GM04504 (cell line): ENCODE measurements around the gene KARS1.

Experiments
- DNase-seq: peaks from one replicate; pipeline ENCODE4 v3.0.0-alpha.2; 2012; ENCODE audit warnings: low read depth

Gene KARS1

DNA sequence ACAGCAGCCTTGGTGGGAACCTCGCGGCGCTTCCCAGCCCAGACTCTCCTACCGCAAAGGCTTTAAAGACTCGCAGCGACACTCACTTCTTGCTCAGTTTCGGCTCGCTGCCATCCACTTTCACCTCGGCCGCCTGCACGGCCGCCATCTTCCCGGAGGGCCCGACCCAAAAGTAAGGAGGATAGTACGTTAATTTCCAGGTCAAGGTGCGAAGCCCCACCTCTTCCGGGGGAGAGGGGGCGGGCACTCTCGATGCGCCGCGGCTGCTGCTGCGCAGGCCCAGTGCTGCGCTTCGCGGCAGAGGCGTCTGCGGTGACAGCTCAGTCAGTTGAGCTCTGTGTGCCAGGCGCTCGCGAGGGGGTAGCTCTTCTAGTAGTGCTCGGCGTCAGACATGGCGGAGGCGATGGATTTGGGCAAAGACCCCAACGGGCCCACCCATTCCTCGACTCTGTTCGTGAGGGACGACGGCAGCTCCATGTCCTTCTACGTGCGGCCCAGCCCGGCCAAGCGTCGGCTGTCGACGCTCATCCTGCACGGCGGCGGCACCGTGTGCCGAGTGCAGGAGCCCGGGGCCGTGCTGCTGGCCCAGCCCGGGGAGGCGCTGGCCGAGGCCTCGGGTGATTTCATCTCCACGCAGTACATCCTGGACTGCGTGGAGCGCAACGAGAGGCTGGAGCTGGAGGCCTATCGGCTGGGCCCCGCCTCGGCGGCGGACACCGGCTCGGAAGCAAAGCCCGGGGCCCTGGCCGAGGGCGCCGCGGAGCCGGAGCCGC is at the start of gene KARS1, which contains the start of gene TERF2IP:
Gene KARS1 (minus strand): TSS at position 174 of the 773 bp plus-strand sequence. CDS start 26 bp downstream, at position 148.
Gene TERF2IP (plus strand): TSS at position 282 of the 773 bp plus-strand sequence. CDS start 110 bp downstream, at position 392.
- DNase-seq: peak; percentile 82

DNA sequence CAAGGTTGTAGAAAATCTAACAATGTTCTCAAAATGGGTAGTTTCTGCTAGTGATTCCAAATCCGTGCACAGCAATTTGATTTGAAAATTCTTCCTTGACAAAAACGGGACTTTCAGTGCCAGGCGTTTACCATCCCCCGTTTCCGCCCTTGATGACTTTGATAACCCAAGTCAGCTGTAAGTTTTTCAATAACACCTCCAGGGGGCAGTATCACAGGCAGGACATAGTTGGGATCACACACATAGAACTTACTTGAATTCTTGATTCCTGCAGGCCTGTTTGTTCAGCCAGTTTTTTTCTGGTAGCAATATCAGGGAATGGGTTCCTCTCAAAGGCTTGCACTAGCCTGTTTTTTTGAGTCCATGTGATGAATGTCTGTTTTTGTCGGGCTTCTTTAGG is 48.2 kb upstream of the KARS1 start:
- no peak for DNase-seq

DNA sequence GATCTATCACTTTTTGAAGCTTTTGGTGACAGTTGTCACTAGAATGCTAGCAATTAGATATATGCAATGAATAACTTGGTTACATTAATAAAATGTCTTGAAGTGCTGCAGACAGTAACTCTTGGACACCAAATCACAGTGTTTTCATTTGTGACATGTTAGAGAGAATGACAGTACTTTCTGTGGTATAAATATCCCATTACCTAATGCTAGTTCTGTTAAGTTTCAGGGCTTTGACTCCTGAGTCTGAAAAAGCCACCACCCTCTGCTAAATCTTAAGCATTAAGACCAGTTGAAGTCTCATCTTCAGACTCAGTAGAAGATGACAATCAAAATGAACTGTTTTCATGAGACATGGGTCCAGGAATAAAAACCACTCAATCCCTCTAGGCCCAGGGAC is 39.9 kb upstream of the KARS1 start:
- no peak for DNase-seq

DNA sequence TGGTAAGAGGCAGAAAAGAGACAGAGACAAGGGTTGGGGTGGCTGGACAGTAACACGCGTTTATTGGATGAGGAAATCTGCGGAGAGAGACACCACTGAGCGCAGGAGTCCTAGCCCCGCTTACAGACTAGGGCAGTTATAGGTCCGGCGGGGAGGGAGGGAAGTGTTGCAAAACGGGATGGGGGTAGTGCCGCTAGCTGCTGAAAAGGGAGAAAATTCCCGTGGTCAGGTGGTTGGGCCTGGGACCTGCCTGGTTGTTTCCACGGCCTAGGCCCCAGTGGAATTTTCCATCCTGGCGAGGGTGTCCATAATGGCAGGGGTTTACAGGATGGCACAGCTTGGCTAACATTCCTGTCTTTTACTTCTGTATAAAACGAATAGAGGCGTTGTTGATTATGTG is 34.8 kb upstream of the KARS1 start:
- DNase-seq: no peak

DNA sequence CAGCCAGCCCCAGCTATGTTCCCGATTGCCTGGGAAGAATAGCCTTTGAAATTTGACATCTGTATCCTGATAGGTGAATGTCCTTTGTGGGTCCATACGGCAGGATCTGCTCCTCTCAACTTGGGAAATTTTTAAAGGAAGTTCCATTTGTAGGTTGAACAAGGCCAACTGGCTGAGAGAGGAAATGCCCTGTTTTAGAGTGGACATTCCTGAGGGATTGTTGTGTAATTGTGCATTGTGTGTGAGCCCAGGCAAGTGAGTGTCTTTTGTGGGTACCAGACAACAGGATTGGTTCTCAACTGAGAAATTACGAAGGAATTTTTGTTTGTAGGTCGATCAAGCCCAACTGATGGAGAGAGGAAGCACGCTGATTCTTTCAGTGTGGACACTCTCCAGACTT is 31.9 kb upstream of the KARS1 start:
- DNase-seq: no peak

DNA sequence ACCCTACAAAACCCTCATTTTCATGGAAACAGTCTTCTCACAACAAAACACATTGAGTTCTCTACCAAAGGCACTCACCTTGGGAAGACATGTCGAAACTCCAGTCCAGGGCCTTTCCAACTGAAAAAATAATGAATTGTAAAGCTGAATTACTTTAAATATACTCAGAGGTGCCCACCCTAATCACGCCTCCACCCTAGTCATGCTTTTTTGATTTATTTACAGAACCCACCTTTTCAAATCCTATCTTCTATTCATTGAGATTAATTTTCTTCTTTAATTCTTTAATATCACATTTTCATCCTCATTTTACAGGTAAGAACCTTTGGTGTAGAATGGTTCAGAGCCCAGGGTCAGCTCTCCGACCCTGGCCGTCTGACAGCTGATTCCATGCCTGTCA is 29.4 kb upstream of the KARS1 start, which contains the start of gene CPHXL2:
Gene CPHXL2 (minus strand): TSS at position 101 of the 400 bp plus-strand sequence. CDS start 10 bp downstream, at position 91.
- DNase-seq: no peak

DNA sequence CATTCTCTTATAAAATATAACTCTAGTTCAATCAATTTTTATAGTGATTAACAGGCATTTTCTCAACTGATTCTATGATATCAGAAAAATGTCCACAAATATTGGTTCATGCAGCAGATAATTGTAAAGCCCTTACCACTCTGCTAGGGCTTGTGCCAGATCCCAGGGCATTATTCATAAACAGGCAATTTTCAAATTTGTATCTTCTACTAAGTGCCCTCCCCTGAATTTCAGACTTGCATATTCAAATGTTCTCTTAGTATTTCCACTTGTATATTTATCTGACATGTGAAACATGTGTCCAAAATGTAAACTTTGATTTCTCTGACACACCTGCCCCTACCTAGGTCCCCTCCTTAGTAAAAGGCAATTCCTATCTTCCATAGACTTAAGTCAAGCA is 20.0 kb upstream of the KARS1 start:
- no peak for DNase-seq

DNA sequence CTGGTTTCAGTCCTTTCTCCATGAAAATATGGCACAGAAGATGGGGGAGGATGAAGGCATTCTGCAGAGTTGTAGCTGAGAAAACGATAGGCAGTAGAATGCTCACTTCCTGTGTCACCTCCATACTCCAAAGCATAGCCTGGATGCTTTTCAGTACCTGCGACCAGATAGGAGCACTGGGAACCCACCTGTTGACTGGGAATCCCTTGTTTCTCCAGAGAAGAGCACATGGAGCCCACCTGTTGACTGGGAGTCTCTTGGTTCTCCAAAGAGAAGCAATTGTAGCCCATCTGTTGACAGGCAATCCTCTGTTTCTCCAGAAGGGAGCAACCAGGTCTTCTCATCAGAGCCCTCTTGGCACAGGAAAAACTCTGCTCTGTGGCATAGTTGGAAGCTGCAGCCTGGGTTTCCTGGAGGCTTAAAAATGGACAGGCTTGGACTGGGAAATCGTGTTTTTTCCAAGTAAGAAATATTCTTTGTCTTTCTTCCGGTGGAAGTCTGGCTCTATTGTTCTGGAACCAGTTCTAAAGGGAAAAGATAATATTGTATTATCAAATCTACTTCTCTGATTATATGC is 13.3 kb upstream of the KARS1 start:
- DNase-seq: no peak

DNA sequence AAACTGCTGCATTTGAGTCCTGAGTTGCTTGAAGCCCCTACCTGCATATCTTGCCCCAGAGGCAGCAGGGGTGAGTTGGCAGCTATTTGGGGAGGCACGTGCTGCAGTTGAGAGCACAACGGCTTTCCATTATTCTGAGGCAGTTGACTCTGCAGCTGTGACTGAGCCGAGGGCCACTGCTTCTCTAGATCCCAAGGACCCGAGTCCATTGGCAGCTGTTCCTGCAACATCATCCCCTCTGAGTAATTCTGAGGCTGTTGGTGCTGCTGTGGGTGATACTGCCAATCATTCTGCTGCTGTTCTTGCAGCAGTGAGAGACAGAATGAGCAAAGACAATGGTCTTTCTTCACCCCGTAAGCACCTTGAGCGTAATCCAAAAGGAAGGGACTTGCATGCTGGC is 12.9 kb upstream of the KARS1 start:
- no peak for DNase-seq

DNA sequence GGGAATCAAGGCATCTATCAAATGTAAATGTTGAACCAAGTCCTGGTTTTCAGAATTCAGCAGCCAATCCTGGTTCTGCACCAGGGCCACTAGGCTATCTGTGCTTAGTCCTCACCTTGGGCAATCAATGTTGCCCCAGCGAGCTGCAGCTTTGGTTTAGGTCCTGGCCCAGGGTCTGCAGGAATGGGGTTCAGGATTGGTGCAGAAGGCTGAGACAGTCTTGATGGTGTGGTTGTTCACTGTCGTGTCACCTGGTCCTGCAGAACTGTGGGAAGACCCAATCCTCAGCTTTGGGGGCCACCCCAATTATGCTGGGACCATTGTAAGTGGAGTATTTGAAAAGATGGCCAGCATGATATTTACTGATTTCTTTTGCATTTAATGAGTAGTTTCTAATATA is 10.7 kb upstream of the KARS1 start:
- DNase-seq: no peak

DNA sequence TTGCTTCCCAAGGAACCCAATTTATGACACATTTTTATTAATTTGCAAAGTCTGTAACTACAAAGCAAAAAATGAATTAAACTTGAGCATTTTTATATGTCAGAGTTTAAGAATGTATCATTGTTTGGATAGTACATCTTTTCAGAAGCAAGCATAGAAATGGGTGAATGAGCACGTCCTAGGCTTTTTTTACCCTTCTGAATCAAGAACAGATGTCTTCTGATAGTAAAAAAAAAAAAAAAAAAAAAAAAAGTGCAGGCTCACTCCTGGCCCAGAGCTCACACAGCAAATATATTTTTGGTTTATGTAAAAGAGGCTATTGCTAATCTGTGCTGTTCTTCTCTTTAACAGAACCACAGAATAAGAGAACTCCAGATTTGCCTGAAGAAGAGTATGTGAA is 6.5 kb upstream of the KARS1 start:
- DNase-seq: peak; percentile 21

DNA sequence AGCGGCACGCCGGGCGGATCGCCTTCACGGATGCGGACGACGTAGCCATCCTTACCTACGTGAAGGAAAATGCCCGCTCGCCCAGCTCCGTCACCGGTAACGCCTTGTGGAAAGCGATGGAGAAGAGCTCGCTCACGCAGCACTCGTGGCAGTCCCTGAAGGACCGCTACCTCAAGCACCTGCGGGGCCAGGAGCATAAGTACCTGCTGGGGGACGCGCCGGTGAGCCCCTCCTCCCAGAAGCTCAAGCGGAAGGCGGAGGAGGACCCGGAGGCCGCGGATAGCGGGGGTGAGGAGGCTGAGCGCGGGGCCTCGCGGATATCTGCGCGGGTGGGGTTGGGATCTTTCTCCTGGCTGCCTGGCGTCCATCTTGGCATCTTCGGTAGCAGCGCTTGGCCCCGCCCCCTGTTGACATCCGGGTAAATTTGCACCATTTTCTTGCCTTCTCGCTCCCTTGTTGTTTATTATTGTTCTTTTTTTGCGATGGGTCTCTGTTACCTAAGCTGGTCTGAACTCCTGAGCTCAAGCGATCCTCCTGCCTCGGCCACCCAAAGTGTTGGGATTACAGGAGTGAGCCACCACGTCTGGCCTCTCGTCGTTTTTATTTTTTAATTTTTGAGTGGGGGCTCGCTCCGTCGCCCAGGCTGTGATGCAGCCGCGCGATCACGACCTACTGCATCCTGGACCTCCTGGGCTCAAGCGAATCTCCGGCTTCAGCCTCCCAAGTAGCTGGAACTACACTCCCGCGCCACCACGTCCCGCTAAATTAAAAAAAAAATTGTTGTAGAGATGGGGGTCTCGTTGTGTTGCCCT is 1.0 kb upstream of the KARS1 start:
- DNase-seq: peak; percentile 39

DNA sequence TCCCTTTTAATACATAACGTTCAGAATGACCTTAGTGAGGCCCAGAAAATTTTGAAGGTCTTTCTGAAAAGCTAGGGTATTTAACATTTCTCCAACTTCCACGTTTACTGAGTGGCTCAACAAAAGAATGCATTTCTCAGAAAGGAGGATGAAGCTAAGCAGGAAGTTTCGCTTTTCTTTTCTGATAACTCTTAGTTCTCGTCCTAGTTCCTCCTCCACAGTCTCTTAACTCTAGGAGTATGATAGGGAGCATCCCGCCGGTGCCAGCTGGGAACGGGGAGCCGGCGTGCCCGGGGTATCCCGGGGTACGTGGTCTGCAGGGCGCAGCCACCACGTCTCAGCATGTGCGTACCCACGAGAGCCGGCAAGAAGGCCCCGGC is 363 bp downstream of the KARS1 start:
- no peak for DNase-seq

DNA sequence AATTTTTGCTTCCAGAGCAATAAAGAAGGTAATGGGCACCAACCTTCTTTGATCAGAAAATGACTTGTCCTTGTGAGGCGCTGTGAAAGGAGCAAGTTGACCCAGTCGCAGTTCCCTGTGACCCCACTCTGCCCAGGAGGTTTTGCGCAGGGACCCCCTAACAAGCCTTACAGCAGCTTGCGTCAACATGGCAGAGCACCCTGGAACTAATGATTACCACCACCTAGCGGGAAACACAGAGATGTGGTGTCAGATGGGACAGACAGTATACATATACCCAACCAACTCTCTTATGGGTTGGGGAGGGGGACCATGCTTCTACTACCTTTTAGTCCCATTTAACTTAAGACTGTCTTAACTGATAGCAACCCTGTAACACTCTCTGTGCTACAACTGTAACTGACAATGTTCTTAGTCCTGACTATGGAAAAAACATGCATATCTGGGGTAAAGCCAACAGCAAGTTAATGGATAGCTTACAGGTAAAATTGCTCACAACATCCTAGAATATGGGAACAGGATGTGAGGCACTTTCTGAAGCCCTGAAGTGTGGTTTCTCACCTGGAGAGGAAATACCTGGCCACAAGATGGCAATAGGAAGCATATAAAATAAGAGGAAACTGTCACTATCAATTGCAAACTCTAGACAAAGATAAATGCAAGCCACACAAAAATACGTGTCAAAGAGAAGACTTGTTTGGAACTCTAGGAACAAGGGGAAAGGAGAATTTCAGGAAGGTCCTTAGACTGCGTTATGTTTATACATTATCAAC is 3.0 kb downstream of the KARS1 start:
- DNase-seq: no peak

DNA sequence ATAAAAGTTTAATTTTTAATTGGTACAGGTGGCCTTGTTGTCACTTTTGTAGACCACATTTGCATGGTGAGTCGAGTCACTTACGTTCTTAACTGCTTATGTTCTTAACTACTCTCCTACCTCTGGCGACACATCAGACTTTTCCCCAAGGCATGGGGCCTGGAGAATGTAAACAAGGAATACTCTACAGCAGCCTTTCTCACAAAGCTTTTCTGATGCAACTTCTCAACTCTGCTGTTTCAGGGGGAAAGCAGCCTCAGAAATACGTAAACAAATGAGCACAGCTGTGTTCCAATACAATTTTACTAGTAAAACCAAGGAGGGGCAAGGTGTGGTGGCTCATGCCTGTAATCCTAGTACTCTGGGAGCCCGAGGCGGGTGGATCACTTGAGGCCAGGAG is 6.9 kb downstream of the KARS1 start:
- DNase-seq: no peak

DNA sequence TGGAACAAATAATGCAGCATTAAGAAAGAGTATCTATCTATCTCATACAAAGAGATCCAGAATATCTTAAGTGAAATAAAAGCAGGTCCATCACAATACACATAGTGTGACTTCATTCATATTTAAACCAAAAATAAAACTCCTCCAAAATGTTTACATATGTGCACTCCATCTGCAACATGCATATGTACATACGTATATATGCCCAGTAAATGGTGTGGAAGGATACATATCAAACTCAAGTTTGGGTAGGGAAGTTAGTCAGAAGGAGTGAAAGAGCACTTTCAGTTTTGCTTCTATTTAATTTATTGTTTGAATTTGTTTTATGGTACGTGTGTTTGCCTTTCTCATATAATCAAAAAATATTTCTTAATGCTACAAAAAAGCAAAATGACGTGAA is 12.4 kb downstream of the KARS1 start:
- DNase-seq: no peak

DNA sequence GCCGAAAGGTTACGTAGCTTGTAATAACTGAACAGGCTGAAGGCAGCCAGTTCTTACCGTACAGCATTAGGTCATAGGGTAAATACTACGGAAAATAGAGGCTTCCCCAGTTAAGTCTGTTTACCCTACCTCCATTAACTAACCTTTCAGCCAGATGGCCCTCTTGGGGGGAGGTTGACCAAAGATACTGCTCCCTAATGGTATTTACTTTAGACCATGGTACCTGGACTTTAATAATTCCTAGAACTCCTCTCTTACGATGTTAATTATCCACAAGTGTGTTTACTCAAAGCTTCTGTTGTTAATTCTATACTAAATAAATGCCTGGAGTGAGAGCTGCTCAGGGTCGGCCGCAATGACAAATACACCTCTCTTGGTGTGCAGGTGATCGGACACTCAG is 14.6 kb downstream of the KARS1 start:
- DNase-seq: no peak

DNA sequence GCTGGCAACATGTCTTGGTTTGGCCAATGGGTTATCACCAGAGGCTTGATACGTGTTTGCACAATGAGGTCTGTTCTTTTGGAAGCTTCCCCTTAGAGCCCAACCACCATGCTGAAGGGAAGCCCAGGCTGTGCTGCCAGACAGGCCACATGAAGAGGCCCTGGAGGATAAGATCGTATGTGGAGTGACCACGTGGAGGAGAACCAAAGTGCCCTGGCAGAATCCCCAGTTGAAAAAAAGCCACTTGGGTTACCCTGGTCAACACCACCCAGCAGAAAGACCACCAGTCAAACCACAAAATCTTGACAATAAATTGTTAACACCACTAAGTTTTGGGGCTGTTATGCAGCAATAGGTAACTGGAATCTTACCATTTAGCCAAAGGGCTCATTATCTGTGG is 17.4 kb downstream of the KARS1 start:
- DNase-seq: no peak

DNA sequence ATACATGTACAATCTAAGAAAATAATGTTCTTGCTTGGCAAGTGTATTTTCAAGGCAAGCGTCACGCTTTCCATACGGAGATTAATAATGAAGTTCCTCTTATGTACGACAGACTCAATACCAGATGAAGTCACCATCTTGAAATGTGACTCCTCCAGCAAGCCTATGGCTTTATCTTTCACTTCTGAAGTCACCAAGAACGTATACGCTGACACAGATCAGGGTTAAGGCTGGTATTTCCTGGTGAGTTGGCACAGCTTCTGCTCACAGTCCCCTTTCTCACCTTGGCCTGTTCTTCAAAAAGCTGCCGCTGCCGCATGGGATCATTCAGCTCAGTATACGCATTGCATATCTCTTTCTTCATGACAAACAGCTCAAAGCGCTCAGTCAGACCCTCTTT is 18.3 kb downstream of the KARS1 start:
- DNase-seq: no peak

DNA sequence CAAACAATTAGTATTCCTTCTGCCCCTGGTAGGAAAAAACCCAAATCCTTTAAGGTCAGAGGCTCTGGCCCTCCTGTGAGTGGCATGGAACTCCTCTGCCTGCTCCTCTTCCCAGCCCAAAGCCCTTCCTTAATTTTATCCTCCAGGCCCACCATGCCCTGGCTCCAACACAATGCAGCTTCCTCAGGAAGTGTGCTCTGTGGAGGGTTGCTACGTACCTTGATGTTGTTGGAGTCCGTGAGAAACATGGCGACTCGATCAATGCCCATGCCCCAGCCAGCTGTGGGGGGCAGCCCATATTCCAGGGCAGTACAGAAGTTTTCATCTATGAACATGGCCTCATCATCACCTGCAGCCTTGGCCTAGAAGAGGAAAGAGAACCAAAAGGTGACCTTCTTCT is 19.1 kb downstream of the KARS1 start:
- no peak for DNase-seq

DNA sequence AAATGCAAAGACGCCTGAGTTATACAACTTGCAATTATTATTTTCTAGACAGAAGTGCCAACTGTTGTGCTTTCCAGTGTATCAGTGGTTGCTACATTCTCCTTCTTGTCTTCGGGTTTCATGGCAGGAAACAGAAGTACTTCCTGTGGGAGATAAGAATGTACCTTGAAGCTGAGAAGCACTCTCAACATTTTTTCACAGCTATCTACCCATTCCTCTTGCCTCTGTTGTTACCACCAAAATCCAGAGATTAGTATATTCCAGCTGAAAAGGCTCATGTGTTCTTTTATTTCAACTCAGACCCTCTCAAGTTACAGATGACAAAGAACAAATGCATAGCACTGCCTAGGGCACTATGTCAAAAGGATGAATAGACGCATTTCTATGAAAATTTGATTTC is 19.6 kb downstream of the KARS1 start:
- no peak for DNase-seq

DNA sequence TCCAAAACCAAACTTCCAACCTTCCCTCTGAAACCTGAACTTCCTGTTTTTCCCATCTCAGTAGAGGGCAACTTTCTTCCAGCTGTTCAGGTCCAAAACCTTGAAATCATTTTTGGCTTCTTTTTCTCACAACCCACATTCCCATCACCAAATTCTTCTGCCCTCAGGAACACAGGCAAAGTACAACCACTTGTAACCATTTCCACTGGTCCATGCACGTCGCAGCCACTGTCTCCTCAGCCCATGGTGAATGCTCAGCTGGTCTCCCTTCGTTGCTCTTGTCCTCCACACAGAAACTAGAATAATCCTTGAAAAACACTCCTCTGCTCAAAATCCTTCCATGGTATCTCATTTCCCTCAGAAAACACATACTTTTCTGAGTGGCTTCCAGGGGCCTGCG is 20.7 kb downstream of the KARS1 start:
- no peak for DNase-seq
